ENCODE measurements around the gene TCP10L. TPM values are rescaled to one million over a fixed set of nuclear protein-coding genes. Genes with fewer than 3 reads are reported as not detected.

TCP10L gene
- total and polyA plus RNA-seq, 2 of the 8 experiments (the other 6 are each of a cell fraction or from before 2014, with no cell fraction given): 0.45 to 0.99 TPM

GRCh38 chr21:32605469-32605868 is 20.1 kb upstream of the TCP10L start (continued):
- TF ChIP-seq FOSL1 (IDR thresholded peaks at IDR 0.05; ENCODE audit: insufficient read depth, low read depth, low read length) (no peak), NRF1 (IDR thresholded peaks at IDR 0.05; ENCODE audit: low read depth, low read length) (no peak), MAFK (IDR thresholded peaks at IDR 0.05; ENCODE audit: low read depth, low read length) (no peak), MAX (IDR thresholded peaks at IDR 0.05) (no peak), KDM5A (IDR thresholded peaks at IDR 0.05; ENCODE audit: low read length) (no peak), TBP (IDR thresholded peaks at IDR 0.05; ENCODE audit: low read depth, low read length) (no peak), POLR2A (IDR thresholded peaks at IDR 0.05; ENCODE audit: control extremely low read depth in 1 of 2, low read depth in 2 of 2, low read length in 2 of 2) (no peak), JUND (IDR thresholded peaks at IDR 0.05; ENCODE audit: low read length) (no peak)

Data from H1 (cell line).